GM12875 (cell line): ENCODE measurements around the gene HLA-DQB1.
"Not testable (repeated sequence)": the region's sequence is repeated elsewhere in the genome, so short reads cannot be mapped to it uniquely, and the experiment has no call there.

Source experiments
- H3K4me3 ChIP-seq: one replicate; pipeline ENCODE4 v1.5.1; 2011; ENCODE audit warnings: low read depth, low read length, control low read depth
- CTCF ChIP-seq: IDR thresholded peaks from 2 replicates; pipeline ENCODE4 v1.5.1; 2011; ENCODE audit warnings: low read depth, mild to moderate bottlenecking, control low read depth, inconsistent platforms, low read length, moderate library complexity, borderline replicate concordance; ENCODE audit not compliant: insufficient read depth

The HLA-DQB1 gene

GRCh38 chr6:32642720-32643106, 23.7 kb downstream of the HLA-DQB1 start:
- no peak for TF ChIP-seq CTCF

GRCh38 chr6:32641785-32642719, 24.4 kb downstream of the HLA-DQB1 start:
- not testable (repeated sequence) for H3K4me3 ChIP-seq

More at GRCh38 chr6:32642720-32643106, 23.7 kb downstream of the HLA-DQB1 start:
- H3K4me3 ChIP-seq, result no peak overlapping the region

DNA sequence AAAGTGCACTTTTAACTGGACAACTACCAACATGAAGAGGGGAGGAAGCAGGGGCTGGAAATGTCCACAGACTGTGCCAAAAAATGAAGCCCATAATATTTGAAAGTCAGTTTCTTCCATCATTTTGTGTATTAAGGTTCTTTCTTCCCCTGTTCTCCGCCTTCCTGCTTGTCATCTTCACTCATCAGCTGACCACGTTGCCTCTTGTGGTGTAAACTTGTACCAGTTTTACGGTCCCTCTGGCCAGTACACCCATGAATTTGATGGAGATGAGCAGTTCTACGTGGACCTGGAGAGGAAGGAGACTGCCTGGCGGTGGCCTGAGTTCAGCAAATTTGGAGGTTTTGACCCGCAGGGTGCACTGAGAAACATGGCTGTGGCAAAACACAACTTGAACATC, 25.3 kb downstream of the HLA-DQB1 start:
- peak overlapping the region; percentile 4 for H3K4me3 ChIP-seq
- no peak for TF ChIP-seq CTCF

GRCh38 chr6:32639440-32640394, 26.7 kb downstream of the HLA-DQB1 start:
- no peak for TF ChIP-seq CTCF
- peak overlapping the region; percentile 49 for H3K4me3 ChIP-seq

DNA sequence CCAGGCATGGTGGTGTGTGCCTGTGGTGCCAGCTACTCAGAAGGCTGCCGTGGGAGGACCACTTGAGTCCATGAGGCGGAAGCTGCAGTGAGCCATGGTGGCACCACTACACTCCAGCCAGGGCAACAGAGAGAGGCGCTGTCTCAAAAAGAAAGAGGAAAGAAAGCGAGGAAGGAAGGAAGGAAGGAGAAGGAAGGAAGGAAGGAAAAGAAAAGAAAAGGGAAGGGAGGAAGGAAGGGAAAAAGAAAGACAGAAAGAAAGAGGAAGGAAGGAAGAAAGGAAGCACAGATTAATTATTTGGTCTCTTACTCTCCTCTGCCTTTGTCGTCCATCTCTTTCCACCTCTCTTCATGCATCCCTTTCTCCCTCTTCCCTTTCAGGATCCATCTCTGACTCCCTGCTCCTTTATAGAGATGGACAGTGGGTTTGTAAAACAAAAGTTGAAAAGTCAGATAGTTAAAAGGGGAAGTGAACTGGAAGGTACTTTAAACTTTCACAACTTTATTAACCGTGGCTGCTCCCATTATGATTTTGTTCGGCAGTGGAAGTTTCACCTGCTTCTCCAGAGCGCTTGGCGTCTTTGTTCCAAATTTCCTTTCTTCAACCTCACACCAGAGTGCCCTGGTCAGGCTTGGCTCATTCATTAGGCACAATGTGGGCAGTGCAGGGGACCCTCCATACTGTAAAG, 27.8 kb downstream of the HLA-DQB1 start:
- peak overlapping the region; percentile 49 for H3K4me3 ChIP-seq
- TF ChIP-seq CTCF, result no peak

DNA sequence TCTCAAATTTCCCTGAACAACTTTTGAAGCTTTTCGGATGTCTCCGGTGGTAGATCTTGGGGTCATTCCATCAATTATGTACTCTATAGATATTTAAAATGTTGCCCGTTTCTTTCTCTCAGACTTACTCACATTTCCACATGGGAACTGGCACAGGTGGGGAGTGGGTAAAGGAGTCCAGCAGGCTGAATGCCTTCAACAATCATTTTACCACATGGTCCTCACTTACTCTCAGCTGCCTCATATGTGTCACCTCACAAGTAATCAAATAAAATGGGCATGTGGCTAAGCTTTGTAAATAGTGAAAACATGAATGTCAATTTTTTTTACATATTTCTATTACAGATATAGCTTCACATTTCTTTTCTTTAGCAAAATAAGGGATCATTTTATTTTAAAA, 28.6 kb downstream of the HLA-DQB1 start:
- peak overlapping the region; percentile 47 for H3K4me3 ChIP-seq
- no peak for TF ChIP-seq CTCF
